GM18909 (cell line): ENCODE data around the gene OR6B2.
A peak's percentile ranks its signal among the peaks of the same experiment; 100 is the strongest.

Experiments used
- ATAC-seq: cut with Tn5 transposase; IDR thresholded peaks from one replicate; pipeline ENCODE4 v1.9.1; 2021; ENCODE audit warnings: mild to moderate bottlenecking; ENCODE audit not compliant: unreplicated experiment, poor library complexity

OR6B2 gene

DNA sequence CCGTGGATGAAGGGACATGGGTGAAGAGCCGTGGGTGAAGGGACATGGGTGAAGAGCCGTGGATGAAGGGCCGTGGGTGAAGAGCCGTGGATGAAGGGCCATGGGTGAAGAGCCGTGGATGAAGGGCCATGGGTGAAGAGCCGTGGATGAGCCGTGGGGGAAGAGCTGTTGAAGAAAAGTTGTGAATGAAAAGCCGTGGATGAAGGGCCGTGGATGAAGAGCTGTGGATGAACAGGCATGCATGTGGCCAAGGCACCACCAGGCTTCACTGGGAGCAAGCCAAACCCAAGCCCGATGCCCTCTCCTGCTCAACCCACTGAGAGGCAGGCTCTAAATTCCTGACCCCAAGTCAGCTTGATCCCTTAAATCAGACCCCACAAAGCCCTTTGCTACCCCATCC, 12.5 kb upstream of the OR6B2 start:
- no peak for ATAC-seq

DNA sequence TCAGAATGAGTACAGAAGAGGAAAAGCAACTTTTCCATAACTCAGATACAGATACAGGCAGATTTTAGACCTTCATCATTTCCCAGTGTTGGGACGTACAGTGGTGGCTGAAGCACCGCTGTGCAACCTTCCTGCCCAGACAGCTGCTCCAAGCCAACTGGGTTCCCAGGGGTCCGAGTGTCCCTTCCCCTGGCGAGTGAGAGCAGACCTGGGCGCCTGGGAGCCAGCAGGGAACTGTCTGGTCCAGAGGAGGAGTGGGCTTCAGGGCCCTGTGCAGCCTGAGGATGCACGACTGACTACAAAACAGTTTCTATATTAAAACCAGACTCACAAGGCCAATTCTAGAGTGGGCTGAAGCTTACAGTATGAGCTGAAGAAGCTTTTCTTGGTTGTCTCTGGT, 11.1 kb upstream of the OR6B2 start:
- no peak for ATAC-seq

DNA sequence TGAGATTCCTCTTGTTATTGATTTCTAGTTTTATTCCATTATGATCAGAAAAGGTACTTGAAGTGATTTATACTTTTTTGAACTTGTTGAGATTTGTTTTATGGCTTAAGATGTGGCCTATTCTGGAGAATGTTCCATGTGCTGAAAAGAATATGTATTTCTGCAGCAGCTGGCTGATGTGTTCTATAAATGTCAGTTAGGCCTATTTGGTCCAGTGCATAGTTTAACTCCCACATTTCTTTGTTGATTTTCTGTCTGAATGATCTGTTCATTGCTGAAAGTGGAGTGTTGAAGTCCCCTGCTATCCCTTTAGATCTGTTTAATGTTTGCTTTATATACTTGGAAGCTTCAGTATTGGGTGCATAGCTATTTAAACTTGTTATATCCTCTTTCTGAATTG, 7.1 kb upstream of the OR6B2 start:
- ATAC-seq, result no peak

DNA sequence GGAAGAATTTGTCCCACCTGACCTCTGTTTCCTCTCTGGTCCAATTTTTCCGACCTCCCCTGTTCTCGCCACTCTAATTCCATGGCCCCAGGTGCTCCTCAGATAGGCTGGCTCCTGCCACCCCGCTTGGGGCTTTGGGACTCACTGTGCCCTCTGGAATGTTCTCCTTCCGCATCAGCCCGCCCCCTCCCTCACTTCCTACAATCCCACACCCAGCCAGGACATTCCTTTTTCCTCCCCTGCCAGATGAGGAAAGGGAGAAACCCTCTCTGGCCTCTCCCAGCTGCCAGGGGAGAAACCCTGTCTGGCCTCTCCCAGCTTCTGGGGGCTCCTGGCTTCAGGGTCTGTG, 3.1 kb upstream of the OR6B2 start:
- no peak for ATAC-seq

DNA sequence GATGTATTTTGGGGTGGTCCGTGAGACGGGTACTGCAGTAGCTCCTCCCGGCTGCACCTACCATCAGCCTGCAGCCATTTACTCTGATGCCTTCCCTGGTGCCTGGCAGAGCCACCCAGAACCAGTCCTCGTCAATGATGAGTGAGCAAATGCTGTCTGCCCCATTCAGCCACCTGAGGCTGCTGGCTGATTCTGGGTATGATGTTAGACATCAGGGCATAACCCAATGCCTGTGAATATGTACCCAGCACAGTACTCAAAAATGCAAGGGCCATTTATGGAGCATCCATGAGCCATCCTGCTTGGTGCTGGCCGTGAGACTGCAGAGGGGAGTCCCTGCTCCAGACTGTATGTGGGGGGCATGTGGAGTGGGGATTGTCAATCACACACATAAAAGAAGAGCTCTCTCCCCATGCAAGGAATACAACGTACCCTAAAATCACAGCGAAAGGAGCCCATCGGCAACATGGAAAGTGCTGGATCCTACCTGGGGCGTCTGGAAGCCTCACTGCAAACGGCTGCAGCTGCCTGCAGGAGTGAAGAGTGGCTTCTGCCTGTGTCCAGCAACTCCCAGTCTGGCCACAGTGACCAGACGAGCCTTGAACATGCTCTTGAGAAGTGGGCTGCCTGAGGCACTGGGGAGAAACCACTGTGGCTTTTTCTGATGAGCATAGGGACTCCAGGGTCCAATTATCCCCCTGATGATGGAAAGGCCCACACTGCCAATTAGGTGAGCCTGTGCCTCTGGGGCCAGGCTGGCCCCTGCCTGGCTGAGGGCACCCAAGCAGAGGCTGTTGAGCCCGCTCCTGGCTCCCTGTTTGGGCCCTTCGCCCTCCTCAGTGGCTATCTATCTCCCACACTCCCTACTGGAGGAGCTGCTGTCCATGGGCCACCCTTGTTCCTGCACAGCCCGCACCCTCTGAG, 2.4 kb upstream of the OR6B2 start:
- no peak for ATAC-seq

DNA sequence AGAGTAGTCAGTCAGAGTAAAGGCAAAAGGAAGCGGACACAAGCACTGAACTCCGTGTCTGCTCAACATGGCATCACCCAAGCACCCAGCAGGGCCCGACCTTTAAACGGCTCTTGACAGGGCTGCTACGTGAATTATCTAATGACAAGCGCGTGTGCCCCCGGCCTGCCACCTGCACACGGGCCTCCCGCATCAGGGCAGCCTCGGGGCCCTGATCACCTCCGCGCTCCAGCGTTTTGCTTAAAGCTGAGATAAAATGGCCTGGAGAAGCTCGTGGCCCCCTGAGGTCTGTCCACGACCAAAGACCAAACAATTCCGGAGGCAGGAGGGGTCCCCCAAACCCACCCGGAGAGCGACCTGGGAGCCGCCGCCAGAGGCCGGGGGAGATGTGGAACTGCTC, 5.5 kb downstream of the OR6B2 start:
- ATAC-seq, result peak; percentile 27

DNA sequence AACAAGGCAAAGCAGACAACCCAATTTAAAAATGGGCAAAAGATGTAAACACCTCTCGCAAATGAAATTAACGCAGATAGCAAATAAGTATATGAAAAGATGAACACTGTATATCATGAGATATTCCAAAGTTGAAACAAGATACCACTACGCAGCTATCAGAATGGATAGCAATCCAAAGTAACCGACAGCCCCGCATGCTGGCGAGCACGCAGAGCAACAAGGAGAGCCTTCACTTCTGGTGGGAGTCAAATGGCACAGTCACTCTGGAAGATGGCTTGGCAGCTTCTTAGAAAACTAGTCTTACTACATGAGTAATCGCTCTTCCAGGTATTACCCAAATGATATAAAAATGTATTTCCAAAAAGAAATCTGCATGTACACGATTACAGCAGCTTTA, 6.4 kb downstream of the OR6B2 start:
- ATAC-seq, result no peak

DNA sequence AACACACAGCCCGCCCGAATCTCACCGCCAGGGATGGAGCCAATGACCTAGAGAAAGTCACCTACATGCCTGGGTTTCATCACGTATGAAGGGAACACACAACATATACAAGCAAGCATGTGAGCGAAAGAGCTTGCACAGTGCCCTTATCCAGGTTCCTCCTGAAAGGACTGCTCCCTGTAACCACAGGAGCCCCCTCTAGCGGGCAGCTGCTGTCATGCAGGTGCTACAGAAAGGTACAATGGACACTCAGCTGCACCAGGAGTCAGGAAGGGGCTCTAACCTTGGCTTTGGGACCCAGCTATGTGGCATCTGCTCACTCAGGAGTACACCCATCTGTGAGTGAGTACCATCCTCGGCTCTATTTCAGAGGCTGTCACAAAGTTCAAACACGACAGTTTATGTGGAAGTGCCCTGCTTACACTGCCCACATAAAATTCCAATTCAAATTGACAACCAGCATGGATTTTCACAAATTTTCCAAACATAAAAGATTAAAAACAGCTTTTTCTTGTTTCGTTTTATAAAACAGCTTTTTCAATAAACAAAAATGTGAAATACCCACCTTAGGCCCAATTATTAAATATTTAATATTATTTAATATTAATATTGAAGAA, 8.6 kb downstream of the OR6B2 start:
- no peak for ATAC-seq

DNA sequence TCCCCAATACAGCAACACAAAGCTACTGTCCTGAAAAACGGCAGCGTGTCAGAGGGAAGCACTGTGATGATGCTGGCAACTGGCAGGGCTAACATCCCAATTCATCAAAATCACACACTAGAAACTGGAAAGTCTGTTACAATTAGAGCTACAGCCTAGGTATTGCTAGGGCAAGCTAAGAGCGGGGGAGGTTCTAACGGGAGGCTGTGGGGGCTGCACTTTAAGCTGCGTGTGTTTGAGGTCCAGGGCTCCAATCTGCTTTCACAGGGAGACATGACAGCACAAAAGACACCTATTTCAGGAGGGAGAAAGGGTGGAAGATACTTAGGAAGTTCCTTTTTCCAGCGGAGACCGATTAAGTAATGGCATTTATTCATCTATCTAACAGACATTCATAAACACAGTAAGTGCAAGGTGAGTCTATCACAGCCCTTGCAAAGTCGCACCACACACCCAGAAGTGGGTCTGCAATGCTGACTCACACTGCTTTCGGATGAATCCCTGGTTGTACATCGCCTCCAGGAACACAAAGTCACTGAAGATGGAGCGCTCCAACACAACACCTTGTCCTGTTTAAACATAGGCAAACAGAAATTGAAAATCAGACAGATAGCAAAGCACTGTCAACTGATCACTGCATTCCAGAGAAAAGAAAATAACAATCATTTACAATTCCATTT, 12.0 kb downstream of the OR6B2 start:
- no peak for ATAC-seq

DNA sequence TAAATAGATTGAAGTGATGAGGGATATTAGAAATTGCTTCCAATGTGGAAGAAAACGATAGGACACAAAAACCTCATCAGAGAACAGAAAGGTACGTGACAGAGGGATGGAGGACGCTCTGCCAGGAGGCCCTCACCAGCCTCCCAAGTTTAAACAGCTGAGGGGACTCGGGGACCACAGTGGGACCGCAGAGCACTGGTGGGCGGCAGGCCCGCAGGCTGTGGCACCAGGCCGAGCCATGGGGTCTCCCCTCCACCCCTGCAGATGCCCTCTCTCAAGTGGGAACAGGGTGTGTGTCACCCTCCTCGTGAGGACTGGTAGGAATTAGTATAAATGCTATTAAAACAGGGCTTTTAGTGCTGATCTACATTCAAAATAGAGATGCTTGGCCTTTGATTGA, 15.9 kb downstream of the OR6B2 start:
- no peak for ATAC-seq

DNA sequence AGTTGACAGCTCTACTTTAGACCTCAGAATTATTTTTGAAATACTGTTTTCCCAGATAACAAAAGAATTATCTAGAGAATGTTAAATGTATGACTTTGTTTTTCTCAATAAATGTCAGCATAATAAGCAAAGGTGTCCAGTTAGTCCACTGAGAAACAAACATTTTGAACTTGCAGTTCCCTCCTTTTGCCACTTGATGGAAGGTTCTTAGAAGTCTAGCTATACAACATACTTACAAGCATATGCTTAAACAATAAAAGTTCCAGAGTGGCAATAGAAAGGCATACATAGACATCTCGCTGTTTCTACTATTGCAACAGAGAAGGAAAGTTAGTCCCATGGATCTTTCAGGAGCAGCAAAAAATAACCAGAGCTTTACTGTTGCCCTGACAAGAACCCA, 16.9 kb downstream of the OR6B2 start:
- ATAC-seq, result no peak

DNA sequence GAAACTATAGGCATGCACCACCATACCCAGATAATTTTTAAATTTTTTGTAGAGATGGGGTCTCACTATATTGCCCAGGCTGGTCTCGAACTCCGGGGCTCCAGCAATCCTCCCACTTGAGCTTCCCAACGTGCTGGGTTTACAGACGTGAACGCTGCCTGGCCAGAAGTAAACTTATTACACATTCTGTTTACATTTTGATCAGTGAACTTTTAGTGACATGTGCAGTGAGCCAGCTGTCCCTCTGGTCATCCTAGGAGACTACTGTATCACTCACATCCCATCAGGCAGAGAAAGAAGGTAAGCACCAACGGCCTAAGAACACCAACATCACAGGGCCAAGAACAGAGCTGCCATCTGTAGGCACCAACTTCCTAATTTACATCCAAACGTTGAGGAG, 27.2 kb downstream of the OR6B2 start:
- no peak for ATAC-seq

DNA sequence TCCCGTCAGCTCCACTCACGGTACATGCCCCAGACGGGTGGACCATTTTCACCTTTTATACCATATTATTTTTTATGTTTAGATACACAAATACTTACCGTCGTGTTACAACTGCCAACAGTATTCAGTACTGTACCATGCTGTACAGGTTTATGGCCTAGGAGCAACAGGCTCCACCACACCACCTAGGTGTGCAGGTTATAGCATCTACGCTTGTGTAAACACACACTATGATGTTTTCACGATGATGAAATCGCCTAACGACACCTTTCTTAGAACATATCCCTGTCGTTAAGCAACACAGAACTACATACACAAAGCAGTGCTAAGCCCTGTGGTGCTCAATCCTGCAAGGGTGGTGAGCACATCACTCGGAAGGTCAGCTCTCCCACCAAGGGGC, 29.6 kb downstream of the OR6B2 start:
- ATAC-seq, result no peak

DNA sequence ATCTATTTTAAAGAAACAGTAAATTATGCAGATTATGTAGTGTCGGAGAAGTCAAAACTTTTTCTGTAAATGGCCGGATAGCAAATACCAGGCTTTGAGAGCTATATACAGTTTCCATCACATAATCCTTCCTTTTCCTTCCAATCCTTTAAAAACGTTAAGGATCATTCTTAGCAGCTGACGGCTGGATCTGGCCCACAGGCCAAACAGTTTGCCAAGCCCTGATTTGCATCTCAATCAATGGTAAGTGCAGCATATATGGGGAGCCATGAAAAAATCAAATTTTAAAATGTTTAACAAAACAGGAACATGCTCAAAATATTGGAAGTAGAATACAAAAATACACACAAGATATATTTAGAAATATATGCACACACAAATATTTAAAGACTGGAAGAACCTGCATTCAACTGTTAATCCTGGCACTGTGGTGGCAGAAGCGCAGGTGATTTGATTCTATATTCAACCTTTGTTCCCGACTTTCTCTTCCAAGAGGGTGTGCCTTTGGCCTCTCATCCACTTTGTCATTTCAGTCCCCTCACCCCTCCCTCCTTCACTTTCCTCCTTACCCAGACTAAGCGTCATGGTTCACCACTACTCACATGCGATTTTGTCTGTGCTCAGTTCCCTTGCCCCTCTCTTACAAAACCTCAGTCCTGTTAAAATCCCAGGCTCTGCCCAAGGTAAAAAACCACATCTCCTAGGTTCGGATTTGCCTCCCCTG, 32.4 kb downstream of the OR6B2 start:
- no peak for ATAC-seq

DNA sequence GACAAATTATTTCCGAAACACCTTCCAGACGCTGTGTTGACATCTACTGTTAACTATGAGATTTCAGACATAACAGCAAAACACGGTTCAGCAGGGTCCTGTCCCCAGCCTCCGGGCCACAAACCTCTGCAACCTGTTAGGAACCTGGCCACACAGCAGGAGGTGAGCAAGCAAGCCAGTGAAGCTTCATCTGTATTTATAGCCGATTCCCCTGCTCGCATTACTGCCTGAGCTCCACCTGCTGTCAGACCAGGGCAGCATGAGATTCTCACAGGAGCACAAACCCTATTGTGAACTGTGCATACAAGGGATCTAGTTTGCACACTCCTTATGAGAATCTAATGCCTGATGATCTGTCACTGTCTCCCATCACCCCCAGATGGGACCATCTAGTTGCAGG, 36.1 kb downstream of the OR6B2 start:
- no peak for ATAC-seq

DNA sequence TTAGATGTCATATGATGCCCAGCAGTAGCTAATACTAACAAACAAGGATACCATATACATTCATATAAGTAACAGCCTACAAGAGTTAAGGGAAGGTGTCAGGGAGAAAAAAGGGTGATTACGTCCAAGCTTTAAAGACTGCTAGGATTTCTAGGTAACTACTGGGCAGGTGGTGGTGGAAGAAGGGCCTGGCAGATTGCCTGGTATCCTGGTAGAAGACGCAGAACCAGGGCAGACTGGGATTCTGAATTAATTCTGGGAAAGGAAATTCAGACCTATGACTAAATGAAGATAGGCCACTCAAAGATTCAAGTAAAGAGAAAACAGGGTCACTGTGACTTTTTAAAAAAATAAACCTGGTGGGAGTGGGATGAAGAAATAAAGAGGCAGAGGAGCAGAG, 36.9 kb downstream of the OR6B2 start:
- no peak for ATAC-seq

DNA sequence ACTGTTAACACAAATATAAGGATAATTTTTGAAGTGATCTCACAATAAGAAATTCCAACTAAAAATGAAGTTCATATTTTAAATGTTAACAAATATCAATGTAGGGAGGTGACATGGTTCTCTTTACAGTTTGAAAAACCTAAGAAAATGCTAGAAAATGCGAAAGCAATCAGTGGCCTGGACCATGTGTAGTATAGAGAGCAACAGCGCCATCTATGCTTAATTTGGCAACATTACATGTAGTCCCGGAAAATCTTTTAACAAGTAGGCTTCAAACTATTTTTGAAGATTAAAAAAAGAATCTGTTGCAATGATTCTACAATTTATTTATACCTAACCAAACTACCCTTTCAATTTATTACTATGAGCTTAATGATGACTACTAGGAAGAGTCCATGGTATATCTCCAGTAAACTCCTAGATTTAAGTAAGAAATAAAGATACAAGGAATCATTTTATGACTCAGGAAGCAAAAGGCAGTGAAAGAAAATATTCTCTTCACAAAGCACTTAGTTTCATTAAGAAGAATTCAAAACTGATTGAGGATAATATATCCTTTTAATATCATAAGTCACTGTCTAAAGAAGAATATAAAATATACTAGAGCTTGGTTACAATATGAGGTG, 38.4 kb downstream of the OR6B2 start:
- no peak for ATAC-seq

DNA sequence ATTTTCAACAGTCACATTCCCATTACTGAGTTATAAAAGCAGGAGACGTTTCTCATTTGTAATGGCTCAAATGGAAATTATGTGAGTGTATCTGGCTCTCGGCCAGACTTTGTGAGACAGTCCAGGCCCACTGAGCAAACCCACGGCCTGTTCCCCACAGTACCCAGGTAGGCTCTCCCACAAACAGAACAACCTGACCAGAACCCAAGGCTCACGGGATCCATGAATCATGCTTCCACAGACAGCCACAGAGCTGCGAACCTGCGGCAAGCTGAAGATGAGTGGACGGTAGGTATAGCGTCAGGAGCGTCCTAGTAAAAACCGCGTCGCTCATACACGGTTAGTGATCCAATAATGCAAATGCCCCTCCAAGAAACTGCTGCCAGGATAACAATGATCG, 39.3 kb downstream of the OR6B2 start:
- no peak for ATAC-seq

DNA sequence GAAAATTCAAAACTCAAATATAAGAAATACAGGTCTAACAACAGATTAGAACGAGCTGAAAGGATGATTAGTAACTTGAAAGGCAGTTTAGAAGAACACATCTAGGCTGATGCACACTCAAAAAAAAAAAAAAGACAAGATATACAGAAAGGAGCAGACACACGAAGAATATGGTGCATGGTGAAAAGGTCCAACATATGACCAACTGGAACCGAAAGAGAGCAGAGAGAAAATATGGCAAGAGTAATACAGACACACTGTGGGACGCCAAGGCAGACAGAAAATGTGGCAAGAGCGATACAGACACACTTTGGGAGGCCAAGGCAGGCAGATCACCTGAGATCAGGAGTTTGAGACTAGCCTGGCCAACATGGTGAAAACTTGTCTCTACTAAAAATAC, 44.9 kb downstream of the OR6B2 start:
- no peak for ATAC-seq

DNA sequence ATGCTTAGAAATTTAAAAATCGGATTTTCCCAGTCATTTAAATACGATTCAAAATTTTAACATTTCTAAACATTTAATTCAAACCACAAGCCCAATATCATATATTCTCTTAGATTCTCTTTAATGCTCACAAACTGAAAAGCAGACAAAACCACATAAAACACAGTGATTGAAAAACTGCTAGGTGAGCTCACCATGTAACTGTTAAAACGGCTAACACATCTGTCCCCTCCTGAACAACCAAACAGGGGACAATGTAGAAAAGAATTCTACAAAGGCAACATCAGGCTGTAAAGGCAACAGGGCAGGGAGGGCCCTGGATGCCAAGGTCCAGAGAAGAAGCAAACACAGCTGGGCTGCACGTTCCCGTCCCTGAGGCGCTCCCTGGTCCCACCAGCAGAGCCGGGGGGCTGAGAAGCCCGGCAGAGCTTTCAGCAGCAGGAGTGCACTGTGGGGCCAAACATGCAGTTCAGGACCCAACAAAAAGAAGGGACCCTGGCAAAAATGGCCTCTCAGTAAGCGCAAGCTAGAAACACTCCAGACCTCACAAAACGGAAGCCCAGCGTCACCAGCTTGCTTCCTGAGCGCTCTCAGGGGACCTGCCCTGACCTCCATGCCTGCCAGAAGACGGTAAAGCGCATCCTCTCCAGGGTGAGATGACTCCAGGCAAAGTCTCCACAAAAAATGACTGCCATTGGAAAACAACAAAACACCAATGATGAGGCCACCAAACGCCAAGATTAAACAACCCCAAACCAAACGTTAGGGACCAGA, 45.6 kb downstream of the OR6B2 start:
- no peak for ATAC-seq
